Transverse colon (tissue), 3 donors: ENCODE data around the gene PHF20.

ENCODE experiments used
- CTCF ChIP-seq, 5 experiments: fragments of 200-600 bp in 3 of 5; fragments of 450-650 bp in 2 of 5; sonication (generic) in 3 of 5; IDR thresholded peaks; 1 replicate in 2 of 5; 2 replicates in 3 of 5; pipeline ENCODE4 v1.5.1; 2016 to 2017; ENCODE audit warnings: antibody characterized with exemption in 5 of 5, inconsistent platforms in 3 of 5, mild to moderate bottlenecking in 2 of 5, moderate library complexity in 1 of 5
- POLR2A ChIP-seq: fragments of 450-650 bp; IDR thresholded peaks from one replicate; pipeline ENCODE4 v1.6.1; 2016; ENCODE audit warnings: antibody characterized with exemption, mild to moderate bottlenecking, moderate library complexity

GRCh38 chr20:35984382-35984781, 212.6 kb downstream of the PHF20 start:
- TF ChIP-seq CTCF (IDR thresholded peaks at IDR 0.05) (no peak), POLR2A (no peak)
